Measurements from ENCODE around the gene CRACR2A.

CRACR2A gene

DNA sequence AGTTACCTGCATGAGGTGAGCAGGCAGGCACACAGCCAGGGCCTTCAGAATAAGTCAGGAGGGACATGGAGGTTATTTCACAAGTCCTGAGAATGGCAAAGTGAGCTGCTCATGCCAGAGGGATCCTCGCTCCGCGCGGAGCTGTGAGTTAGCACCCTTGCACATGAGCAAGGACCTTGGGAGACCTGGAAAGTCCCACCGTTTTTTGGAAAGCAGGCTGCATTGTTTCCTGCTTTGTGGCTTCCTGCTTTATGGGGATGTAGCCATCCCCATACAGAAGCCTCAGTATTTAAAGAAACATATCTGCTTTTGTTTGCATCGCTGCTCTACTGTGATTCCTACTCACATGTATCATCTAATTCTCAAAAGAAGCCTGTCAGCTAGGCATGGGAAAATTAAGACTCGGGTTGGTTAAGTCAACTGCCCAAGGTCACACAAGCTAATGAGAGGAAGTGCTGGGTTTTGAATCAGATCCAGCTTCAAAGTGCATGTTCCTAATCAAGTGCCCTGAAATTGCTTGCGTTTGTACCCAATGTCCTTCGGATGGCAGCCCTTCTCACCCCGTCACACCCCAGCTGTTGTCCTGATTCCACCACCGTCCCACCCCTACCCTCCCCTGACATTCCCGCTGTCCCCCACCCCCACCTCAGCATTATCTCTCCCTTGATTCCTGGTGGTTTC is 106.2 kb downstream of the CRACR2A start:
- no peak for DNase-seq

DNA sequence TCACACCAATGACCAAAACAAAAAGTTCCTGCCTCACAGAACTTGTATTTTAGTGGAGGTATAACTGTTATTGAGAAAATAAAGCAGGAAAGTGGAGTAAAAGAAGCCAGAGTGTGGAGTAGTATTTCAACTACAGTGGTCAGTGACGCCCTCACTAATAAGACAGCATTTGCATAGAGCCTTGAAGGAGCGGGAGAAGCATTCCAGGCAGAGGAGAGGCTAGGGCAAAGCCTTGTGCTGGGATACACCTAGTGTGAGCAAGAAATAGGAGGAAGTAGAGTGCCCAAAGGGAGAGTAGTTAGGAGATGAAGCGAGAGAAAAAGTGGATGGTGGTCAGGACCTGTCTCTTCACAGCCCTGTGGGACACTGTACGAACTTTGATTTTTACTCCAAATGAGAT is 107.8 kb downstream of the CRACR2A start:
- no peak for DNase-seq

DNA sequence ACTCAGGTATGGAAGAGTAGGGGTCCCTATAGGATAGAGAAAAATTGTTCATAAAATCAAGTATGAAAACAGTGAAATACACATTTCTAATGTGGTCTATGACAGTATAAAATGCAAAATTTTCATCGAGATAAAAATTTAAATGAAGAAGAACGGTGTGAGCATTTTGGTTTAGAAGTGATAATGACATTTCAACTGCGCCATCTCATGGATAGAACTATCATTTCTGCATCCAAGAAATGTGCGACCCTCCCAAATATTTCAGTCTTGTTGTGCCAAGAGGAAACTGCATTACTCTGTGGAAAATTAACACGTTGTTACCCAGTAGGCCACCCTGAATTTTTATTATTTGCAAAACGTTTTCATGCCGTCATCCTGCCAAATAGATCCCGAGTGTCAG is 108.8 kb downstream of the CRACR2A start:
- DNase-seq = no peak

DNA sequence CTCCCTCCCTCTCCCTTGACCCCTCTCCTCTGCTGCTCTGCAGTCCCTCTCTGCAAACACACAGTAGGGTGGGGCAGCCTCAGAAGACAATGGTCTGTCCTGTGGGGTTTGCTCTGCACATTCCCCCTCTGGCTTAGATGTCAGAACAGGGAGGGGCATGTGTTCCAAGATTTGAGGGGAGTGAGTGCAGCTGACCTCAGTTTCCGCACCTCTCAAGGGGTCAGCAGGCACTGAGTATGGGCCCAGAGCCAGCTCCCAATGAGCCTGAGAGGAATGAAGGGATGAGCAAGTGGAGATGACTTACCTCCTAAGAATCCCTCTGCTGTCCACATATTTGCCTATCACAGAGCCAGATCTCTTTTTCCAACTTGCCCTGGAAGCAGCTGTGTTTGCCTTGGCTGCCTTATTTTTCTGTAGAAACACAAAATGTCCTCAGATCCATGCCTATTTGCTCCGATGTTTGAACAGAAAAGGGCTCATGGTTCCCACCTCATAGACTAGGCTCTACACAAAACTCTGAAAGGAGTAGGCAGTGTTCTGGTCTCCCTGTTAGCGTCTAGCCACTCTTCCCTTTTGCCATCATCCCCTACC is 111.4 kb downstream of the CRACR2A start:
- no peak for DNase-seq

DNA sequence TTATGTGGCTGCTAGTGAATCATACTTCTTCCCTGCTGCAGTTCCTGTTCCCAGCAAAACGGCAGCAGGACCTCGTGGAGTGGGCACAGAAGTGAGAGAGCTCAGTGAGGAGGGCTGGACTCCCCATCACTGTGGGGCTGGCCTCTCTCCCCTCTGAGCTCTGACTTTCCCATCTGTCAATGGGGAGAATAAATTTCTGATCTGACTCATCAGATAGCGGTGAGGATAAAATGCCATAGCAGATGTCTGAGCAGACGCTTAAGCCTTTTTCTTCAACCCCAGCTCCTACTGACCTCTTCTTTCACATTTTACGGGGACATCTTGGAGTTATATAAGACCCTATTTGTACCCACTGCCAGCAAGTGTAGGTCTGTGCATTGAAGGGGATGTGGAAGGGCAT is 116.6 kb downstream of the CRACR2A start:
- no peak for DNase-seq

DNA sequence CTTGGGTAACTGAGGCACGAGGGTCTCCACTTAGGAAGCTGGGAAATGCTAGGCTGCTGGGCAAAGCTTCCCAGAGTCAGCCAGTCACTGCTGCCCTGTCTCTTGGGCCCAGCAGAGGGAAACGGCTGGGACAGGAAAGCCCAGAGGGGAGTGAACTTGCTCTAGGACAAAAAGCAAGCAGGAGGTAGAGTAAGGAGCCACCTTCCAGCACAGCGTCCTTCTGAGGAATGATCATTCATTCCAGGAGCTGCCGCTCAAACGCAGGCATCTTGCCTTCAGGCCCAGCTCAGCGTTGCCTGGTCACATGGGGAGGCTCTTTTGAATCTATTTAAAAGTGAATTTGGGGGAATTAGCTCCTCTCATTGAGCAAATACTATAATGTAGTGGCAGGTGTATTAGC is 118.6 kb downstream of the CRACR2A start:
- DNase-seq = no peak

- DNase-seq = no peak
Observed at GRCh38 chr12:3633396-3633795, 119.5 kb downstream of the CRACR2A start.

GRCh38 chr12:3632754-3633153 is 120.2 kb downstream of the CRACR2A start:
- no peak for DNase-seq

DNA sequence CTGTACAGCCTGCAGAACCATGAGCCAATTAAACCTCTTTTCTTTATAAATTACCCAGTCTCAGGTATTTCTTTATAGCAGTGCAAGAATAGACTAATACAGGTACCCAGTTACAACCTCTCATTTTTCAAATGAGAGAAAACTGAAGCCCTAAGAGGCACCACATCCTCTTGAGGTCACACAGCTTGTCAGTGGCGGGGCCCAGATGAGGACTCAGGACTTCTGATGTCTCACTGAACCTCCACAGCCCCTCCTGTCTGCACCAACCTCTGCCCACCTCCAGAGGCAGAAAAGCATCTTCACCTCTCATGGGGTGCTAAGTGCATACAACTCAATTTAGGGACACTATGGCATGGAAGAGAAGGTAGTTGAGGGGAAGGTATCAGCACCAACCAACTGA is 120.7 kb downstream of the CRACR2A start:
- DNase-seq = no peak

DNA sequence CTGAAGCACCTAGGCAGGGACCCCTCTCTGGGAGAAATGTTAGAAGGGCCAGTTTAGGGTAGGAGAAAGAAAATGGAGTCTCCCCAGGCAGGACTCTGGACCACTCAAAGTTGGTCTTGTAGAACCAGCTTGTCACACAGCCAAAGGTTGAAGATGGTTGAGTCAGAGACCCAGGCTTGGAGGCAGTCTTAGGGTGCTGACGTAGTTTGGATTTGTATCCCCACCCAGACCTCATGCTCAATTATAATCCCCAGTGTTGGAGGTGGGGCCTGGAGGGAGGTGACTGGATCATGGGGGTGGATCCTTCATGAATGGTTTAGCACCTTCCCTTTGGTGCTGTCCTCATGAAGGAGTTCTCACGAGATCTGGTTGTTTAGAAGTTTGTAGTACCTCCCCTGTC is 121.2 kb downstream of the CRACR2A start:
- no peak for DNase-seq

DNA sequence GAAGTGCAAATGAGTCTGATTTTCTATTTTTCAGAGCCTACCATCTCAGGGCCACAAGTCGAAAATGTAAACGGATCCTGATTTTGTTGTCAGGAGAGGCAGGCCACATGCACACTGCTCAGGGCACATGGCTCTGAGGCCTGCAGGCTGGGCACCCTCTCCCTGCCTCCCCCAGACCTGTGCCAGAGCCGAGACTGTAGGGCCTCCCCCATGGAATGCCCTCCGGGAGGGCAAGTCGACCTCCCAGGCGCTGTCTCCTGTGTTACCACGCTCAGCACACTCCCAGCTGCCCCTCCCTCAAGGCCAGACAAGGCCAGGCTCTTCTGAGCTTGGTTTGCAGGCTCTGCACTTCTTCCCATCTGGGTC is 121.7 kb downstream of the CRACR2A start:
- no peak for DNase-seq

- no peak for DNase-seq
Observed at GRCh38 chr12:3630621-3631271, 122.2 kb downstream of the CRACR2A start.

GRCh38 chr12:3630111-3630510 is 122.8 kb downstream of the CRACR2A start:
- no peak for DNase-seq

DNA sequence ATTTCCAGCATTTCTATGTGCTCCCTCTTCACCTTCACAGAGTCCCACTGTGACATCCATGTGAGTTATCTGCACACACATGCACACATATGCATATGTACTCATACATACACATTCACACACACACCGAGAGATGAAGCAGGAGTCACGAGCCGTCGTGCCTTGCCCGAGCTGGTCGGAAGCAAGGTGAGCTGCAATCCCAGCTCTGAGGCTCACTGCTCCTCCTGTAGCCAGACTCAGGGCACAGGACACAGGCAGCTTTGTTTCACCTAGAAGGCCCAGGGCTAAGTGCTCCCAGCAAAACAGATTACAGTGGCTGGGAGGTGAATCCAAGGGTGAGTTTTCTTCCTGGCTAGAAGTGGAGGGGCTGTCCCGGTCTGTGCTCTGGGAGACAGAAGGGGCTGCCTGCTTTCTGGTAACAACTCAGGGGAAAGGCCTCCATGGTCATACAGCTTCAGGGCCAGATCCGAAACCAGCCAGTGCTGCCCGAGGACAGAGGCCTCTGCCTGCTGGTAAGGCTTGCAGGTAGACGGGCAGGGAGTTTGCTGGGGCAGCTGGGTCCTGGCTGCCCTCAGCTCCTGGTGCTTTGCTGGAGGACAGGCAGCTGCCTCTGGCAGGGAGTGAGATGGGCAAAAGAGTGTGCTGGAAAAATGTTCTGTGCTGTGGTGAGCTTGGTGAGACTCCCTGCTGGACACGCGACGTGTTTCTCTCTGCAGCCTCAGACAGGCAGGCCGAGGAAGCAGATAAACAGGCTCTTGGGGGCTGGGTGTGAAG is 123.7 kb downstream of the CRACR2A start:
- no peak for DNase-seq

- no peak for DNase-seq
Observed at GRCh38 chr12:3628629-3629028, 124.3 kb downstream of the CRACR2A start.

- no peak for DNase-seq
Observed at GRCh38 chr12:3627336-3627735, 125.6 kb downstream of the CRACR2A start.

DNA sequence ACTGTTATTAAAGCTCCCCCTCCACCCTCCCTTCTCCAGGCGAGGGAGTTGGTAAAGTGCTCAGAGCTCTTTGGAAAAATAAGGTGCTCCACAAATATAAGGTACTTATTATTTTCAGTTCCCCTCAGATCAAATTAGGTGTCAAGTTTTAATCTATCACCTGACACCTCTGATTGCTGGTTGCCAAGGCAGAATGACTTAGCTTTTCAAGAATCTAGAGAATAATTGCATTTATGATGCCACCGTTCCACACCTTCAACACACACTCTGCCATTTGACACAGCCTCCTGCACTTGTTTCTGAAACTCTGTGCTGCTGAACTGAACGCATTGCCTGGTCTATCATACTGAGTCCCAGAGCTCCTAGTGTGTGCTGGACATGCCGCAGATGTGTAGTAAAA is 128.6 kb downstream of the CRACR2A start:
- no peak for DNase-seq

GRCh38 chr12:3622822-3623690 is 129.9 kb downstream of the CRACR2A start:
- DNase-seq = no peak

DNA sequence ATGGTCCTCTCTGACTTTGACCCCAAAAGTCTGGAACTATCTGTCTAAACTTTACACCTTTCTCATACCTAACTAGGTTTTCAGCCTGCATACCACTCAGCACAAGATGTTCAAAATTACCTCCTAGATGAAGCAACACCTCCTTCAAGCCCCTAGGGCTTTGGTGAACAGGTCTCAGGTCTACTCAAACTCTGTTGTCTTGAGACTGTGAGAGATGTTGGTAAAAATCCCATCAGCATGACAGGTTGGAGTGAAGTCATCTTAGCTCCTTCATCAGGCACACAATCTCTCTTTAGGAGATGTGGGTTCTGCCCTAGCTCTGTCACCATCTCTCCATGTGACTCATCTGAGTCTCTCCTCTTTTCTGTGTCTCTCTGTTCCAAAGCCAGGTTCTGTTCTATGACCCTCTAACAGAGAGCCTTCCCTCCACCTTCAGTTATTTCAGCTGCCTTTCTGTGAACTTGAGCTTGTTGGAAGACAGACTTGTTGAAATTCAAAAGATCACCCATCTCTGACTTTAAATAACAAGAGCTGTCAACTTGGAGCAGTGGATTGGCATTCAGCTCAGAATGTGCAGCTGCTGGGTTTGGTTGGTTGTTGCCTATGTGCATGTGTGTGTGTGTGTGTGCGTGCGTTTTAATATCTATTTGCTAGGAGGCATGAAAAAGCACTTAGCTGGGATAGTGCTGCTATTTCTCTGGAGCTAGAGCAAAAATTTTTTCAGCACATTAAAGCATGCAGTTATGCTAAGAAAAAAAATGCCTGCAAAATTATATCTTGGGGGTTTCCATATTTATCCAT is 130.7 kb downstream of the CRACR2A start:
- no peak for DNase-seq

DNA sequence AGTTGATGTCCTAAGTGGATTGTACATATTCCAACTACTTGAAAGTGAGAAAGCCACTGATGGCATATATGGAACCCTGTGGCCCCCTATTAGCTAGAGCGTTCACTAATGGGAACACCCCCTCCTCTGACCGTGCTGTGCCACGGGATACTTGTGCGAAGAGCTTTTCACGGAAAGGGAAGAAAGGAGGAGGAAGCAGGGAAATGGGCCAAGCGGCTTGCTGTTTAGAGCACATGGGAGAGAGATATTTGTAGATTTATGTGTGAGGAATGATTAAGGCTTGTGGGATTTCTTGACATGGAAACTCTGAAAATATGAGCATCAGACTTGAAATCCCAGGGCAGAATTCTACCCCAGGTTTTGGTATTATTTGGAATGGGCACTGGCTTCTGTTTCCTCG is 132.1 kb downstream of the CRACR2A start:
- DNase-seq = no peak

DNA sequence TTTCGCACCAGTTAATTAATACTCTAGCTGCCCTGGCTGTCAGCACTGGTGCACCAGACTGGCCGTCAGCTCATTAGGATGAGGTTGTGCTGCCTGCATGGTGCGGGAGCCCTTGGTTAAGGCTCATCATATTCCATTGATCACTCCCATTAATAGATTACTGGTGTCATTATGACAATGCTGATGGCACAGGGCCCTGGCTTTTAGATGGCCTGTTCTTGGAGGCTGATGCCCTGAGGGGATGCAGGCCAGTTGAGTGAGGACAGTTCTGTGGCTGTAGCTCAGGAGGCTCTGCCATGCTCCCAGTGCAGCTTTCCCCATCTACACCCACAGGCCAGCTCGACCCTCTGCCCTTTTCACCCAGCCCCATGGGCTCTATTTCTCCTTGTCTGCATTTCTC is 135.3 kb downstream of the CRACR2A start:
- no peak for DNase-seq

- DNase-seq = no peak
Observed at GRCh38 chr12:3615862-3616261, 137.0 kb downstream of the CRACR2A start.

Data from cerebellar nuclear complex (tissue), 1 donor.